Neural cell (in vitro differentiated cells): ENCODE results near the gene PARL. TPM values are rescaled to one million over a fixed set of nuclear protein-coding genes. Genes with fewer than 3 reads are reported as not detected.

ENCODE experiments used
- H2AFZ ChIP-seq: fragments of 200-600, 300-800 bp; sonication (generic), shearing (Covaris generic); 2 replicates; pipeline ENCODE4 v1.6.0; 2014; ENCODE audit warnings: low read depth, mild to moderate bottlenecking, antibody characterized with exemption, low read length, moderate library complexity
- H3F3A ChIP-seq: fragments of 200-600 bp; shearing (Covaris generic); 2 replicates; pipeline ENCODE4 v1.6.1; 2016; ENCODE audit warnings: mild to moderate bottlenecking, moderate library complexity, mixed read lengths, antibody characterized with exemption, low read length; ENCODE audit not compliant: insufficient read depth, poor library complexity, severe bottlenecking
- H3K27ac ChIP-seq: fragments of 200-600, 300-800 bp; sonication (generic), shearing (Covaris generic); 2 replicates; pipeline ENCODE4 v1.5.1; 2014; ENCODE audit warnings: mild to moderate bottlenecking, low read length, moderate library complexity
- H3K27me3 ChIP-seq: fragments of 300-800, 200-600 bp; sonication (generic), shearing (Covaris generic); 2 replicates; pipeline ENCODE4 v1.6.0; 2014; ENCODE audit warnings: mild to moderate bottlenecking, low read depth, low read length, moderate library complexity; ENCODE audit not compliant: insufficient read depth
- H3K36me3 ChIP-seq: fragments of 300-800, 200-600 bp; sonication (generic), shearing (Covaris generic); 2 replicates; pipeline ENCODE4 v1.5.1; 2014; ENCODE audit warnings: mild to moderate bottlenecking, antibody characterized with exemption, low read length, moderate library complexity; ENCODE audit not compliant: insufficient read depth
- H3K4me2 ChIP-seq: fragments of 300-800, 200-600 bp; sonication (generic), shearing (Covaris generic); 2 replicates; pipeline ENCODE4 v1.6.0; 2014; ENCODE audit warnings: mild to moderate bottlenecking, low read length
- H3K4me3 ChIP-seq: fragments of 300-800, 200-600 bp; sonication (generic), shearing (Covaris generic); 2 replicates; pipeline ENCODE4 v1.5.1; 2014; ENCODE audit warnings: mild to moderate bottlenecking, low read length, moderate library complexity
- H3K79me2 ChIP-seq: fragments of 200-600 bp; shearing (Covaris generic); replicated peaks from 2 replicates; pipeline ENCODE4 v1.6.0; 2014; ENCODE audit warnings: mild to moderate bottlenecking, low read length, moderate library complexity; ENCODE audit not compliant: insufficient read depth
- H3K9ac ChIP-seq: fragments of 300-800, 200-600 bp; sonication (generic), shearing (Covaris generic); 2 replicates; pipeline ENCODE4 v1.6.1; 2016; ENCODE audit warnings: mild to moderate bottlenecking, low read length, mixed read lengths
- H3K9me2 ChIP-seq: fragments of 200-600 bp; shearing (Covaris generic); 2 replicates; pipeline ENCODE4 v1.6.1; 2016; ENCODE audit warnings: mild to moderate bottlenecking, low read length, mixed read lengths; ENCODE audit not compliant: insufficient read depth
- H3K9me3 ChIP-seq: fragments of 200-600, 300-800 bp; sonication (generic), shearing (Covaris generic); 2 replicates; pipeline ENCODE4 v1.6.1; 2016; ENCODE audit warnings: mild to moderate bottlenecking, mixed run types, low read length, moderate library complexity, mixed read lengths
- H4K20me1 ChIP-seq: fragments of 200-600 bp; shearing (Covaris generic); 2 replicates; pipeline ENCODE4 v1.6.1; 2016; ENCODE audit warnings: mild to moderate bottlenecking, mixed run types; ENCODE audit not compliant: insufficient read depth
- CTCF ChIP-seq: fragments of 450-650 bp; IDR thresholded peaks from 2 replicates; pipeline ENCODE4 v1.5.1; 2014; ENCODE audit warnings: antibody characterized with exemption, mild to moderate bottlenecking, moderate library complexity; ENCODE audit not compliant: poor library complexity, severe bottlenecking
- EP300 ChIP-seq: fragments of 450-650 bp; conservative IDR thresholded peaks from 2 replicates; pipeline ENCODE4 v1.6.1; 2014; ENCODE audit warnings: antibody characterized with exemption, mild to moderate bottlenecking, moderate library complexity; ENCODE audit not compliant: poor library complexity, severe bottlenecking
- EZH2 ChIP-seq: fragments of 200-600, 300-800 bp; shearing (Covaris generic), sonication (generic); IDR thresholded peaks from 2 replicates; pipeline ENCODE4 v1.6.1; 2014; ENCODE audit warnings: antibody characterized with exemption, low read length, borderline replicate concordance, mild to moderate bottlenecking; ENCODE audit not compliant: insufficient read depth, poor library complexity, severe bottlenecking
- MXI1 ChIP-seq: fragments of 450-650 bp; conservative IDR thresholded peaks from 2 replicates; pipeline ENCODE4 v1.6.1; 2014; ENCODE audit warnings: antibody characterized with exemption, mild to moderate bottlenecking; ENCODE audit not compliant: poor library complexity, severe bottlenecking
- POLR2AphosphoS5 ChIP-seq: IDR thresholded peaks from 2 replicates; pipeline ENCODE4 v1.6.1; 2012
- RAD21 ChIP-seq: fragments of 450-650 bp; conservative IDR thresholded peaks from 2 replicates; pipeline ENCODE4 v1.6.1; 2014; ENCODE audit warnings: antibody characterized with exemption, mild to moderate bottlenecking, moderate library complexity
- REST ChIP-seq: IDR thresholded peaks from 2 replicates; pipeline ENCODE4 v1.6.1; 2012; ENCODE audit warnings: borderline replicate concordance
- SMC3 ChIP-seq: fragments of 450-650 bp; conservative IDR thresholded peaks from 2 replicates; pipeline ENCODE4 v1.6.1; 2014; ENCODE audit warnings: antibody characterized with exemption, mild to moderate bottlenecking, moderate library complexity; ENCODE audit not compliant: poor library complexity
- TAF1 ChIP-seq: IDR thresholded peaks from 2 replicates; pipeline ENCODE4 v1.6.1; 2012; ENCODE audit warnings: low read depth
- polyA plus RNA-seq: library from polyadenylated mRNA; depleted of rRNA; stranded (reverse); fragments of >200 nt; gene quantifications from 2 replicates; pipeline ENCODE4 v1.2.3, GENCODE V29; 2014

Gene PARL
- polyA plus RNA-seq, 1 donor from 2014 or later, result 59.2 TPM

GRCh38 chr3:183892610-183893214, 8.0 kb upstream of the PARL start:
- Histone ChIP-seq H3K9me3 (no peaks in the 10 kb centered on the region), H3K9ac (no peak overlapping the region), H3K36me3 (no peaks in the 10 kb centered on the region), H3K79me2 (no peaks in the 10 kb centered on the region), H3K9me2 (no peaks in the 10 kb centered on the region), H3F3A (no peaks in the 10 kb centered on the region), H3K27me3 (peaks cover 5% of the 10 kb centered on the region), H3K4me3 (no peak overlapping the region), H4K20me1 (no peaks in the 10 kb centered on the region), H3K4me2 (no peak overlapping the region), H2AFZ (no peak overlapping the region), H3K27ac (no peak overlapping the region)
- no peak for TF ChIP-seq POLR2AphosphoS5
- TF ChIP-seq EP300, result no peak
- no peak for TF ChIP-seq RAD21
- TF ChIP-seq EZH2, result no peak
- no peak for TF ChIP-seq MXI1
- TF ChIP-seq SMC3, result no peak
- TF ChIP-seq CTCF, result no peak
- TF ChIP-seq REST, result no peak
- no peak for TF ChIP-seq TAF1

- no peak overlapping the region for H3K9ac ChIP-seq
- no peak overlapping the region for H3K4me2 ChIP-seq
- no peaks in the 10 kb centered on the region for H3K9me3 ChIP-seq
- H3F3A ChIP-seq, result no peaks in the 10 kb centered on the region
- no peaks in the 10 kb centered on the region for H4K20me1 ChIP-seq
- no peak overlapping the region for H2AFZ ChIP-seq
- H3K27me3 ChIP-seq, result peaks cover 2% of the 10 kb centered on the region
- no peak overlapping the region for H3K27ac ChIP-seq
- H3K4me3 ChIP-seq, result no peak overlapping the region
- H3K36me3 ChIP-seq, result no peaks in the 10 kb centered on the region
- no peaks in the 10 kb centered on the region for H3K9me2 ChIP-seq
- TF ChIP-seq EP300 (no peak), MXI1 (no peak), POLR2AphosphoS5 (no peak), RAD21 (no peak), REST (no peak), EZH2 (no peak), TAF1 (no peak), SMC3 (no peak), CTCF (no peak)
- H3K79me2 ChIP-seq, result peaks cover 34% of the 10 kb centered on the region
Measured at GRCh38 chr3:183885766-183886165, 1.1 kb upstream of the PARL start.
